ENCODE measurements around the gene FBXL3.
"Not testable (repeated sequence)": the region's sequence is repeated elsewhere in the genome, so short reads cannot be mapped to it uniquely, and the experiment has no call there.

Gene FBXL3

DNA sequence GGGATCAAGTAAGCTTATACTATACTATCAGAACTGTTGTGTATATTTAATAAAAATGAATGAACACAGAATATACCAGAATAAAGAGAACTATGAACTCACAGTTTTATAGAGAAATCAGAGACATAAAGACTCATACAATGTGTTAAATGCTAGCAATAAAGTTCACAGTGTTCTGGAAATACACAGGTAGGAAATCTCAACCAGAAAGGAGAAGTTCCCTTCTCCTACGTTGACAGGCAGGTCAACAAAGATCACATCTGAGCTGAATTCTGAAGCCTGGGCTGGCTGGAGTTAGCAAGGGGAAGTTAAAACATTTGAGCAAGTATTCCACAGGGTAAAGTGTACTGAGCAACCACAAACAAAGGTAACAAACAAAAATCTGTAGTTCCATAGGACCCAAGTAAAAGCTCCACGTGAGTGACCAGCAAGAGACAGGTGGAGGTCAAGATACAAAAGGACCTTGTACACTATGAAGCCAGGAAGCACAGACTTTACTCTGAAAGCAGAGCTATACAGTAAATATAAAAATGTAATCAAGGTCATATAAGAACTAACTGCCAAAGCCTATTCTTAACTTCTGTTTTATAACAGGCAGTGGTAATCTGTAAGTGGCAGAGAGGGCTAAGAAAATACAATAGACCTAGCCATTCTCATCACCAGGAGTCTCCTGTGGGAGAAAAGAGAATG, 13.0 kb downstream of the FBXL3 start:
- Histone ChIP-seq H3K27me3 (replicated peaks; ENCODE audit: insufficient read depth, low read length) (no peaks in the 10 kb centered on the region), H3K27ac (ENCODE audit: low read length) (no peak overlapping the region), H2AFZ (ENCODE audit: low read length) (no peak overlapping the region), H3K4me2 (ENCODE audit: low read depth, low read length) (no peak overlapping the region), H4K20me1 (ENCODE audit: insufficient read depth, low read length) (no peaks in the 10 kb centered on the region; the same call in 1 of the 2 replicates), H3K4me3 (ENCODE audit: low read length) (no peak overlapping the region), H3K36me3 (replicated peaks; ENCODE audit: insufficient read depth, low read length) (peaks cover 29% of the 10 kb centered on the region), H3K79me2 (ENCODE audit: low read length) (peaks cover 81% of the 10 kb centered on the region), H3K9me2 (replicated peaks; ENCODE audit: insufficient read depth, low read length) (no peaks in the 10 kb centered on the region), H3K4me1 (ENCODE audit: low read length) (no peaks in the 10 kb centered on the region), H3F3A (ENCODE audit: insufficient read depth, low read length) (no peaks in the 10 kb centered on the region), H3K9me3 (replicated peaks; ENCODE audit: insufficient read depth, low read length) (no peaks in the 10 kb centered on the region), H3K9ac (ENCODE audit: low read length) (no peak overlapping the region)
- DNase-seq: no peak
- TF ChIP-seq CTCF (IDR thresholded peaks at IDR 0.05; ENCODE audit: low read length): no peak
- TF ChIP-seq EZH2 (optimal IDR thresholded peaks at IDR 0.05; ENCODE audit: low read depth, low read length): no peak
- TF ChIP-seq EZH2phosphoT487 (IDR thresholded peaks at IDR 0.05; ENCODE audit: low read length): no peak

DNA sequence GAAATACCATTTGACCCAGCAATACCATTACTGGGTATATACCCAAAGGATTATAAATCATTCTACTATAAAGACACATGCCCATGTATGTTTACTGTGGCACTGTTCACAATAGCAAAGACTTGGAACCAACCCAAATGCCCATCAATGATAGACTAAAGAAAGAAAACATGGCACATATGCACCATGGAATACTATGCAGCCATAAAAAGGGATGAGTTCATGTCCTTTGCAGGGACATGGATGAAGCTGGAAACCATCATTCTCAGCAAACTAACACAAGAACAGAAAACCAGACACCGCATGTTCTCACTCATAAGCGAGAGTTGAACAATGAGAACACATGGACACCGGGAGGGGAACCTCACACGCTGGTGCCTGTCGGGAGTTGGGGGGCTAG, 17.2 kb downstream of the FBXL3 start:
- not testable (repeated sequence) for DNase-seq; H3F3A ChIP-seq (ENCODE audit: insufficient read depth, low read length); H3K27me3 ChIP-seq (replicated peaks; ENCODE audit: insufficient read depth, low read length); H3K4me1 ChIP-seq (ENCODE audit: low read length); H3K27ac ChIP-seq (ENCODE audit: low read length); H3K9me2 ChIP-seq (replicated peaks; ENCODE audit: insufficient read depth, low read length); H3K4me2 ChIP-seq (ENCODE audit: low read depth, low read length); H3K9ac ChIP-seq (ENCODE audit: low read length); H3K9me3 ChIP-seq (replicated peaks; ENCODE audit: insufficient read depth, low read length); H3K4me3 ChIP-seq (ENCODE audit: low read length); H2AFZ ChIP-seq (ENCODE audit: low read length); H4K20me1 ChIP-seq (ENCODE audit: insufficient read depth, low read length)
- peaks cover 71% of the 10 kb centered on the region for H3K79me2 ChIP-seq (ENCODE audit: low read length)
- peaks cover 25% of the 10 kb centered on the region for H3K36me3 ChIP-seq (replicated peaks; ENCODE audit: insufficient read depth, low read length)

GRCh38 chr13:77009011-77009410, 17.9 kb downstream of the FBXL3 start:
- H3K4me3 ChIP-seq (ENCODE audit: low read length): no peak overlapping the region
- peaks cover 64% of the 10 kb centered on the region for H3K79me2 ChIP-seq (ENCODE audit: low read length)
- no peak overlapping the region for H2AFZ ChIP-seq (ENCODE audit: low read length)
- H3K4me2 ChIP-seq (ENCODE audit: low read depth, low read length): no peak overlapping the region
- peaks cover 21% of the 10 kb centered on the region for H3K36me3 ChIP-seq (replicated peaks; ENCODE audit: insufficient read depth, low read length)
- no peaks in the 10 kb centered on the region for H3K9me3 ChIP-seq (replicated peaks; ENCODE audit: insufficient read depth, low read length)
- H3K27me3 ChIP-seq (replicated peaks; ENCODE audit: insufficient read depth, low read length): no peaks in the 10 kb centered on the region
- H4K20me1 ChIP-seq (ENCODE audit: insufficient read depth, low read length): no peaks in the 10 kb centered on the region; the same call in 1 of the 2 replicates
- no peaks in the 10 kb centered on the region for H3K4me1 ChIP-seq (ENCODE audit: low read length)
- H3F3A ChIP-seq (ENCODE audit: insufficient read depth, low read length): no peaks in the 10 kb centered on the region
- no peaks in the 10 kb centered on the region for H3K9me2 ChIP-seq (replicated peaks; ENCODE audit: insufficient read depth, low read length)
- H3K27ac ChIP-seq (ENCODE audit: low read length): no peak overlapping the region
- H3K9ac ChIP-seq (ENCODE audit: low read length): no peak overlapping the region
- TF ChIP-seq CTCF (IDR thresholded peaks at IDR 0.05; ENCODE audit: low read length) (no peak), EZH2phosphoT487 (IDR thresholded peaks at IDR 0.05; ENCODE audit: low read length) (no peak), EZH2 (optimal IDR thresholded peaks at IDR 0.05; ENCODE audit: low read depth, low read length) (no peak)
- no peak for DNase-seq

GRCh38 chr13:77008337-77008736, 18.6 kb downstream of the FBXL3 start:
- not testable (repeated sequence) for H3K4me3 ChIP-seq (ENCODE audit: low read length); H3K27me3 ChIP-seq (replicated peaks; ENCODE audit: insufficient read depth, low read length); H2AFZ ChIP-seq (ENCODE audit: low read length); H3K4me2 ChIP-seq (ENCODE audit: low read depth, low read length); DNase-seq; H3K27ac ChIP-seq (ENCODE audit: low read length); H3F3A ChIP-seq (ENCODE audit: insufficient read depth, low read length); H3K9ac ChIP-seq (ENCODE audit: low read length); H4K20me1 ChIP-seq (ENCODE audit: insufficient read depth, low read length); H3K9me3 ChIP-seq (replicated peaks; ENCODE audit: insufficient read depth, low read length); H3K9me2 ChIP-seq (replicated peaks; ENCODE audit: insufficient read depth, low read length); H3K4me1 ChIP-seq (ENCODE audit: low read length)
- peaks cover 57% of the 10 kb centered on the region for H3K79me2 ChIP-seq (ENCODE audit: low read length)
- H3K36me3 ChIP-seq (replicated peaks; ENCODE audit: insufficient read depth, low read length): peaks cover 15% of the 10 kb centered on the region

Measured in MM.1S (cell line).